Measurements from ENCODE around the gene PKMYT1. TPM values are rescaled to one million over a fixed set of nuclear protein-coding genes. Genes with fewer than 3 reads are reported as not detected.
"Not testable (repeated sequence)": the region's sequence is repeated elsewhere in the genome, so short reads cannot be mapped to it uniquely, and the experiment has no call there.

The PKMYT1 gene
- total RNA-seq, 1 experiment from 2014 or later: 105 TPM

DNA sequence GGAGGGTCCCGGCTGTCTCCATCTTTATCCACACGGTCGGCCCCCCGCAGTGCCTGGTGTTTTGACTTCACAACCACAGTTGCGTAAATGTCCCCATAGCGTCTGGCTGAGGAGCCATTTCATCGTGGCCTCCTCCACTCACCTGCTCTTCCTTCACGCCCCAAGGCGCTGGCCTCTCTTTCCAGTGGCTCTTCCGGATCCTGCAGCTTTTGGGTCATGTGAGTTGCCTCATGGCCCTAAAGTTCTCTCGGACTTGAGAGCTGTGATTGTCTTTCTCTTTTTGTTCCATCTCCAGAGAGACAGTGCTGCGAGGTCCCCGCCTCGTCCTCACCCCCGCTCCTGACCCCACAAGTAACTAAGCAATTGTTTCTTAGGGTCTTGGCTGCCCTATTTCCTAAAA, 45.8 kb downstream of the PKMYT1 start:
- H3K36me3 ChIP-seq (ENCODE audit: low read depth): no peaks in the 10 kb centered on the region
- no peaks in the 10 kb centered on the region for H3K9me2 ChIP-seq (ENCODE audit: insufficient read depth)
- H2AFZ ChIP-seq: no peak overlapping the region
- H4K20me1 ChIP-seq (ENCODE audit: insufficient read depth): no peaks in the 10 kb centered on the region
- DNase-seq: no peak
- H3K4me2 ChIP-seq: no peak overlapping the region
- TF ChIP-seq EZH2 (IDR thresholded peaks at IDR 0.05; ENCODE audit: low read depth): no peak
- TF ChIP-seq, protein P1, sequence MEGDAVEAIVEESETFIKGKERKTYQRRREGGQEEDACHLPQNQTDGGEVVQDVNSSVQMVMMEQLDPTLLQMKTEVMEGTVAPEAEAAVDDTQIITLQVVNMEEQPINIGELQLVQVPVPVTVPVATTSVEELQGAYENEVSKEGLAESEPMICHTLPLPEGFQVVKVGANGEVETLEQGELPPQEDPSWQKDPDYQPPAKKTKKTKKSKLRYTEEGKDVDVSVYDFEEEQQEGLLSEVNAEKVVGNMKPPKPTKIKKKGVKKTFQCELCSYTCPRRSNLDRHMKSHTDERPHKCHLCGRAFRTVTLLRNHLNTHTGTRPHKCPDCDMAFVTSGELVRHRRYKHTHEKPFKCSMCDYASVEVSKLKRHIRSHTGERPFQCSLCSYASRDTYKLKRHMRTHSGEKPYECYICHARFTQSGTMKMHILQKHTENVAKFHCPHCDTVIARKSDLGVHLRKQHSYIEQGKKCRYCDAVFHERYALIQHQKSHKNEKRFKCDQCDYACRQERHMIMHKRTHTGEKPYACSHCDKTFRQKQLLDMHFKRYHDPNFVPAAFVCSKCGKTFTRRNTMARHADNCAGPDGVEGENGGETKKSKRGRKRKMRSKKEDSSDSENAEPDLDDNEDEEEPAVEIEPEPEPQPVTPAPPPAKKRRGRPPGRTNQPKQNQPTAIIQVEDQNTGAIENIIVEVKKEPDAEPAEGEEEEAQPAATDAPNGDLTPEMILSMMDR (conservative IDR thresholded peaks at IDR 0.05): no peak
- no peaks in the 10 kb centered on the region for H3K27me3 ChIP-seq (ENCODE audit: insufficient read depth, low read depth)
- POLR2A ChIA-PET (ENCODE audit: unreplicated experiment): no interaction called here
- TSS peak; percentile 19 for BruUV-seq (replicated peaks)
- no peaks in the 10 kb centered on the region for H3K79me2 ChIP-seq (ENCODE audit: low read depth)
- intact Hi-C loops (cut with micrococcal nuclease; ENCODE audit: unreplicated experiment): no loop called here
- CTCF ChIA-PET: no interaction called here
- H3K9me3 ChIP-seq (ENCODE audit: insufficient read depth, low read depth): no peaks in the 10 kb centered on the region
- H3K4me1 ChIP-seq (replicated peaks; ENCODE audit: insufficient read depth): no peaks in the 10 kb centered on the region
- no peak overlapping the region for H3K27ac ChIP-seq
- H3F3A ChIP-seq (ENCODE audit: insufficient read depth, low read depth): no peaks in the 10 kb centered on the region
- H3K4me3 ChIP-seq: no peak overlapping the region

DNA sequence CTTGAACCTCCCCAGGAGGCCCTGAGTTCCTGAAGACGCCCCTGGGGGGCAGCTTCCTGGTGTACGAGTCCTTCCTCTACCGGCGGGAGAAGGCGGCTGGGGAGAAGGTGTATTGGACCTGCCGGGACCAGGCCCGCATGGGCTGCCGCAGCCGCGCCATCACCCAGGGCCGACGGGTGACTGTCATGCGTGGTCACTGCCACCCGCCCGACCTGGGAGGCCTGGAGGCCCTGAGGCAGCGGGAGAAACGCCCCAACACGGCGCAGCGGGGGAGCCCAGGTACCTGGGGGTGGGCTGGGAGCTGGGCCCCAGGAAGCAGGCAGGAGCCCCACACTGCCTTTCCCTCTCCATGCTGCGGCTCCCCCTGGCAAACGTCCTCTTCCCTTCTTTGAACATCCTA, 46.5 kb downstream of the PKMYT1 start:
- no peak overlapping the region for H2AFZ ChIP-seq
- no TSS peak for BruUV-seq (replicated peaks)
- POLR2A ChIA-PET (ENCODE audit: unreplicated experiment): no interaction called here
- CTCF ChIA-PET: no interaction called here
- intact Hi-C loops (cut with micrococcal nuclease; ENCODE audit: unreplicated experiment): no loop called here
- H3K4me2 ChIP-seq: no peak overlapping the region
- H3K79me2 ChIP-seq (ENCODE audit: low read depth): no peaks in the 10 kb centered on the region
- H3K36me3 ChIP-seq (ENCODE audit: low read depth): no peaks in the 10 kb centered on the region
- H3K4me3 ChIP-seq: no peak overlapping the region
- no peaks in the 10 kb centered on the region for H3K27me3 ChIP-seq (ENCODE audit: insufficient read depth, low read depth)
- H4K20me1 ChIP-seq (ENCODE audit: insufficient read depth): no peaks in the 10 kb centered on the region
- DNase-seq: no peak
- H3K9me3 ChIP-seq (ENCODE audit: insufficient read depth, low read depth): no peaks in the 10 kb centered on the region
- TF ChIP-seq, protein P1 (conservative IDR thresholded peaks at IDR 0.05): no peak
- TF ChIP-seq EZH2 (IDR thresholded peaks at IDR 0.05; ENCODE audit: low read depth): no peak
- no peak overlapping the region for H3K27ac ChIP-seq
- H3K9me2 ChIP-seq (ENCODE audit: insufficient read depth): no peaks in the 10 kb centered on the region
- H3K4me1 ChIP-seq (replicated peaks; ENCODE audit: insufficient read depth): no peaks in the 10 kb centered on the region
- H3F3A ChIP-seq (ENCODE audit: insufficient read depth, low read depth): no peaks in the 10 kb centered on the region

DNA sequence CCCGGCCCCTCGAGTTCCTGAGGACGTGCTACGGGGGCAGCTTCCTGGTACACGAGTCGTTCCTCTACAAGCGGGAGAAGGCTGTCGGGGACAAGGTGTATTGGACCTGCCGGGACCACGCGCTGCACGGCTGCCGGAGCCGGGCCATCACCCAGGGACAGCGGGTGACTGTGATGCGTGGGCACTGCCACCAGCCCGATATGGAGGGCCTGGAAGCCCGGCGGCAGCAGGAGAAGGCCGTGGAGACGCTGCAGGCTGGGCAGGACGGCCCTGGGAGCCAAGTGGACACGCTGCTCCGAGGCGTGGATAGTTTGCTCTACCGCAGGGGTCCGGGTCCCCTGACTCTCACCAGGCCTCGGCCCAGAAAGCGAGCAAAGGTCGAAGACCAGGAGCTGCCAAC, 47.1 kb downstream of the PKMYT1 start:
- ChIA-PET POLR2A (ENCODE audit: unreplicated experiment) (interaction anchor here (0.6 kb wide), 1 partner anchor 121 kb away, joined by 8 read pairs; no protein-coding TSS in a partner anchor), CTCF (no interaction called here)
- Histone ChIP-seq H3K4me2 (no peak overlapping the region), H4K20me1 (ENCODE audit: insufficient read depth) (no peaks in the 10 kb centered on the region), H3K9me2 (ENCODE audit: insufficient read depth) (no peaks in the 10 kb centered on the region), H2AFZ (no peak overlapping the region), H3K27me3 (ENCODE audit: insufficient read depth, low read depth) (no peaks in the 10 kb centered on the region), H3K36me3 (ENCODE audit: low read depth) (no peaks in the 10 kb centered on the region), H3K79me2 (ENCODE audit: low read depth) (no peaks in the 10 kb centered on the region), H3K27ac (no peak overlapping the region), H3K4me1 (replicated peaks; ENCODE audit: insufficient read depth) (no peaks in the 10 kb centered on the region), H3K9me3 (ENCODE audit: insufficient read depth, low read depth) (no peaks in the 10 kb centered on the region), H3K4me3 (no peak overlapping the region), H3F3A (ENCODE audit: insufficient read depth, low read depth) (no peaks in the 10 kb centered on the region)
- intact Hi-C loops (cut with micrococcal nuclease; ENCODE audit: unreplicated experiment): no loop called here
- DNase-seq: no peak
- TF ChIP-seq EZH2 (IDR thresholded peaks at IDR 0.05; ENCODE audit: low read depth): no peak
- TF ChIP-seq, protein P1 (conservative IDR thresholded peaks at IDR 0.05): no peak
- no TSS peak for BruUV-seq (replicated peaks)

DNA sequence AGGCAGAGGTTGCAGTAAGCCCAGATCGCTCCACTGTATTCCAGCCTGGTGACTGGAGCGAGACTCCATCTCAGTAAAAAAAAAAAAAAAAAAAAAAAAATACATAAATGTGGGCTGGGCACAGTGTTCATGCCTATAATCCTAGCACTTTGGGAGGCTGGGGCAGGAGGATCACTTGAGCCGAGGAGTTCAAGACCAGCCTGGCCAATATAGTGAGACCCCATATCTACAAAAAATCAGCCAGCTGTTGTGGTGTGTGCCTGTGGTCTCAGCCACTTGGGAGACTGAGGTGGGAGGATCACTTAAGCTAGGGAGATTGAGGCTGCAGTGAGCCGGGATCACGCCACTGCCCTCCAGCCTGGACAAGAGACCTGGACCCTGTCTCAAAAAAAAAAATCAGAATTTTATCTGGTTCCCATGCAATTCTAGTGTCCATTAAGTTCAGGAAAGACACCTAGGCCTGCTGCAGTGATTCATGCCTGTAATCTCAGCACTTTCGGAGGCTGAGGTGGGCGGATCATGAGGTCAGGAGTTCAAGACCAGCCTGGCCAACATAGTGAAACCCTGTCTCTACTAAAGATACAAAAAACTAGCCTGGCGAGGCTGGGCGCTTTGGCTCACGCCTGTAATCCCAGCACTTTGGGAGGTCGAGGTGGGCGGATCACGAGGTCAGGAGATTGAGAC, 48.9 kb downstream of the PKMYT1 start:
- intact Hi-C loops (cut with micrococcal nuclease; ENCODE audit: unreplicated experiment); BruUV-seq (replicated peaks); CTCF ChIA-PET: not testable (repeated sequence)

More for the DNA sequence above, 48.9 kb downstream of the PKMYT1 start:
- H3K4me2 ChIP-seq; H2AFZ ChIP-seq; H4K20me1 ChIP-seq (ENCODE audit: insufficient read depth); DNase-seq; POLR2A ChIA-PET (ENCODE audit: unreplicated experiment); H3K79me2 ChIP-seq (ENCODE audit: low read depth); H3K36me3 ChIP-seq (ENCODE audit: low read depth); H3K27me3 ChIP-seq (ENCODE audit: insufficient read depth, low read depth); H3F3A ChIP-seq (ENCODE audit: insufficient read depth, low read depth); H3K9me3 ChIP-seq (ENCODE audit: insufficient read depth, low read depth); H3K9me2 ChIP-seq (ENCODE audit: insufficient read depth); H3K4me1 ChIP-seq (replicated peaks; ENCODE audit: insufficient read depth); H3K27ac ChIP-seq; H3K4me3 ChIP-seq: not testable (repeated sequence)
